HG03064 (cell line): ENCODE data around the gene SUGCT.
"Not testable (repeated sequence)": the region's sequence is repeated elsewhere in the genome, so short reads cannot be mapped to it uniquely, and the experiment has no call there.

Experiments used
- ATAC-seq: cut with Tn5 transposase; IDR thresholded peaks from one replicate; pipeline ENCODE4 v1.9.1; 2021; ENCODE audit warnings: low read depth; ENCODE audit not compliant: unreplicated experiment

The SUGCT gene

DNA sequence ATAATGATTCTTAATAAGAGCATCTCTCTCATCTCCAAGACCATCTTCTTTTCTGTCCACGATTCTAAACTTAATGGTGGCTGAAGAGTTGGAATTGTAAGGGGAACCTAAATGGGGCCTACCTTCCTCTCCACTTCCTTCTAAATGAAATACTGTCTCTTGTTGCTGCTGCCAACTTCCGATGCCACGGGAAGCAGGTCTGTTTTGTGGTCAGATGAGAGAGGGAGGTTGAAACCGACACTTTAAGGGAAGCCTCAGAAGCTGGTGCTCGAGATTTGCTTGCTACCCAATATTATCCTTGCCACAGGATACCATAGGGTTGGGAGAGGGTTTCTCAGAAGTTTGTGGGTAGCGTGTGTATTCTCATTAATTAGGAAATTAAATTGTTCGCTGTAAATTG, 464.1 kb downstream of the SUGCT start:
- no peak for ATAC-seq

DNA sequence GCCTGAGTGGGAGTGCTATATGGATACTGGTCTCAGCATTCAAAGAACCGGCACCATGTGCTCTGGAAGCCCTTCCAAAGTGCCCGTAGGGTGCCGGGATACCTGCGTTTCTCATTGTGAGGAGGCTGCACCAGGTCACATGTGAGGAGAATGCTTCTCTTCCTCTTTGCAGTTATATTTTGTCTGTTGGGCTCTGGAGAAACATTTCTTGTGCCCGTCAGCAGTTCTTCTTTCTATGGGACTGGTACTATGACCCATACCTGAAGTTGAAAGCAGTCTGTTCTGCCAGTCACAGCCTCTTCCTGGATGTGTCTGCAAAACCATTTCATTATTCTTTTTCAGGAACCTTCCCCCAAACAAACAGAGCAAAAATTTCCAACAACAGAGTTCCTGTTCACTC, 465.0 kb downstream of the SUGCT start:
- ATAC-seq, result no peak

DNA sequence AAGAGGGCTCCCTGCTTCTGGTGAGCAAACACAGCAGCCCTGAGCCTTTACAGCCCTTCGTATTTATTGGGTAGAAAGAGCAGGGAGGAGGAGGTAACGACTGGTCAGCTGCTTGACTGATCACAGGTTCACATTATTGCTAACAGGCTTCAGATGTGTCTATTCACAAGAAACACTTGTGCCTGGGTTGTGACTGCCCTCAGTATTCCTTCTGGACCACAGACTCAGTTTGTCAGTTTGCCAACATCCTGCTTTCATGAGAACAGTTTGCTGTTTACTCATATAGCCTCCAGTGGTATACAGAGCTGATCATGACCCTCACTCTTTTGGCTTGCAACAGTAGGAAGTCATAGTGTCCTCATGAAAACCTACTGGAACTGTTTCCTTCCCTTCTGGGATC, 467.5 kb downstream of the SUGCT start:
- ATAC-seq, result not testable (repeated sequence)

DNA sequence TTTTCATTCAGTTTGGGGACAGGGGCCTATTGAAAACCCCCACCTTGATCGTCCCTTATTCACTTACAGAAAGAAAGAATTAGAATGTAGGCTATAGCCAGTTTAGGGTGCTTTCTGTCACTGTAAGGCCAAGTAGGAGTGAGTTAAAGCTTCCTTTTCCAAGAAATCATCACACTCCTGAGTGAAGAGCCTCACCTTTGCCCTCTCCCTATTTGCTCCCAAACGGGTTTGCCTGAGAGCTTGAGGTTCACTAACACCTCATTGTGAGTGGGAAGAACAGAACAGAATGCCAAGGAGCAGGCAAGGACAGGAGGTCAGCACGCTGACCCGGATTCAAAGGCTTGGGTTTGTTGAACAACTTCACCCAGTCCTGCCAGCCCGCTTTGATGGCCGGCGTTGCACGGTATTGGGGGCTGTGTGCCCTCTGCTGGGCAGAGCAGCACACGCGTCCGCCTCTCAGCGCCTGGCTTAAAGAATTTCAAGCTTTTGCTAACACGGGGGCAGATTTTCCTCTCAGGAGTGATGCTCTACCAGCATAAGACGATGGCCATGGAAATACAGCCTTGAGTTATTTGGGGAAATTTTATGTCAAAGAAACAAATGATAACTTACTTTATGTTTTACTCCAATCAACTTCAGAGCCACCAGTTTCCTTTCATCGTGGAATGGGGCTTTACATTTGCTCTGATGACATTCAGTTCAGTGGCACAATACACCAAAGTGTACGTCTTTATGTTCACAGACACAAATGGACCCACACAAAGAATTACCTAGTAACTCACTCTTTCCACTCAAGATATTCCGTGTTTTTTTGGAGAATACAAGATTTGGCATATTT, 470.0 kb downstream of the SUGCT start:
- no peak for ATAC-seq

DNA sequence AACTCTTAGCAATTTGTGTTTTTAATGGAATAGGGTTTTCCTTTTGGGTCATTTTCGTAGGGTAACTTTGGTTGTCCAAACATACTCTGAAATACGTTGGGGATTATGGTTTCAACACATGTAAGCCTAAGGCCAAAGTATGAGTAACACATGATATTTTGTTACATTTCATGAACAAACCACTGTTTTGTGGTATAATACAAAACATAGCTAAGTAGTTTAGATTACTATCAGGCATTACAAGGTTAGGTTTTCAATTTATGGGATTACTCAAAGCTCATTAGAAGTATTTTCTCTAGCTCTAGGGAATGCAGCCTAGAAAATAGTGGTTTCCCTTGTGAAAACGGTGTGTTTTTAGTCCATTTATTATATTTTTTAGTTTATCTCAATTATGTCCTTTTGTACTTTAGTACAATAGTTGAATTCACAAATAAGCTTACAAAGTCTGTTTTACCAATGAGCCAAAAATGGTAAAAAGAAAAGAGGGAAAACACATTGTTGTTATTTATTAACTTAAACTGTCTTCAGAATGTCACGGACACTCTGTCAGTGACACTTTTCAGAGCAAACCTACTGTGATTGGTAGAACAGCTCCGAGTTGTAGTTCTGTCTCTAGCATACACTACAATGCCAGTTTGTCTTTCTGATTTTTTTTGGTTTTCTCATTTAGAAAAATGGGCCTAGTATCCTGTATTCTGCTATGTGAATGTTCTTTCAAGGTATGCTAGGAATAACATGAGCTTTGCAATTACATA, 473.7 kb downstream of the SUGCT start:
- no peak for ATAC-seq

DNA sequence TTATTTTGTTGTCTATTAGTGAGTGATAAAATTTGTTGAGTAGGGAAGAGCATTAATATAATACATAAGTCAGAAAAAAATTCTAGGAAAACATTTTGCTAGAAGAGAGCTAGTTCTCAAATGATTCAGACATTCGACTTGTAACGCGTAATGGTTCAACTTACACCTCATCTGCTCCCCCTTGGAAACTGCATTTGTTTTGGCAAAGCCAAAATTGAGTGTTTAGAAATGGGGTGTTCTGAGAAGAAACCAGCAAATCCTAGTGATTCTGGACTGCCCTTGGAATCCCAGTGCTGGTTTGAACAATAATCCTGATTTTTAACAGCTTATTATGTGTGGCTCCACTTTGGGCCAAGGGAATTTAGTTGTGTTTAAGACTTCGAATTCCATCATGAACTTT, 475.7 kb downstream of the SUGCT start:
- ATAC-seq, result no peak

DNA sequence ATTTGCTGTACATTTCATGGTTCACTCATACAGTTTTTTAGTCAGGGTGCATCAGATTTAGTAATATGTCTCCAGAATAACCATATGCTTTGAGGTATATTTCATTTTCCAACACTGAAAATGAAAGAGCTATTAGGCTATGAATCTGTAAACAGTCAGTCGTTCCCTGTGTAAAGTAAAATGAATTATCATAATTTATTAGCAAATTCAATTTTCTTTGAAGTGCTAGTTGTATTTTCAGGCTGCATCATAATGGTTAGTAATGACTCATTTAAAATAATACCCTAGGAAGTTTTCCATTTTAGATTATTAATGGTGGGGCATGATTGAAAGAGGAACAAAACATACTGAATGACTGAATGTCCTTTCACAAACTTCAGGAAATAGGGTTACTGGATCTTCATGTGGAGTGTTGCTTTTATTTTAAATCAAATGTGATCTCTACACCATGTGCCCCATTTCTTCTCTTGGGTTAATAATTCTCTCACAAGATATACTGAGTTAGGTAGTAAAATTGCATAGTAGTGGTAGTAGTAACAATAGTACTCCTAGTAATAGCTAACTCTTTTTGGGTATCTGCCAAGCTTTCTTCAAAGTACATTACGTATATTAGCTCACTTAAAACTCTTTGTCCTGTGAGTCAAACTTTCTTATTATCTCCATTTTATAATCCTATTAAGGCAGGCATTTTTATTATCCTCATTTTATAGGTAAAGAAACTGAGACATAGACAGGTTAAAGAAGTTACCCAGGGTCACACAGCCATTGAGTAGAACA, 476.5 kb downstream of the SUGCT start:
- ATAC-seq, result no peak

DNA sequence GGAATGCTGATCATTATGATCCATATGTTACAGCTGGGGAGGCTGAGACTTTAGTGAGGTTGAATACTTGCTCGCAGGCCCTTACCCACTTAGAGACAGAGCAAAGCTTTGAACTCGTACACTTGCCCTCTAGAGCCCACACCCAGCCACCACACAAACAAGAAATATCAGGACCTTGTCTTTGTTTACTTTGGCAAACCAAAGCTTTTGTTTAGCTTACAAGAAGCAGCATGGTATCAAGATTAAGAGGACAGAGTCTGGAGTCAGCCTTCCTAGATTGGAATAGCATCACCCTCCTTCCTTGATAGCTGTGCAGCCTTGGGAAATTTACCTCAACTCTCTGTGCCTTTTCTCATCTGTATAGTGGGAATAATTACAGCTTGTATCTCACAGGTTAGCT, 477.5 kb downstream of the SUGCT start:
- no peak for ATAC-seq

DNA sequence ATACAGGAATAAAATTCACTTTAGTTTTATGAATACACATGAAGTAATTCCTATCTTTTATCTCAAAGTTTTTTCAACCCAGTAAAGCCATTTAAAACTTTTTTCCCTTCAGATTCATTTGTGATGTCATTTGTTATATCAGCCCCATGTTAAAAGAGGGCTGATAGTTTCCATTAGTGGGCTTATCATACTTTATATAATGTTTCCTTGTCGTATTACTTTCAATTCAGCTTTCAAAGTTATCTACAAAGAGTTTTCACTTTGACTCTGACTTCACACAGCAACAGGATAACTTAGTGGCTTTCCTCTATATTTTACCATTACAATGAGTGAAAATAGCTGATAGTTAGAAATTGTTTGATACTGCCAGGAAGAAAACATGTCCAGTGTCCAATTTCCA, 484.8 kb downstream of the SUGCT start:
- no peak for ATAC-seq

DNA sequence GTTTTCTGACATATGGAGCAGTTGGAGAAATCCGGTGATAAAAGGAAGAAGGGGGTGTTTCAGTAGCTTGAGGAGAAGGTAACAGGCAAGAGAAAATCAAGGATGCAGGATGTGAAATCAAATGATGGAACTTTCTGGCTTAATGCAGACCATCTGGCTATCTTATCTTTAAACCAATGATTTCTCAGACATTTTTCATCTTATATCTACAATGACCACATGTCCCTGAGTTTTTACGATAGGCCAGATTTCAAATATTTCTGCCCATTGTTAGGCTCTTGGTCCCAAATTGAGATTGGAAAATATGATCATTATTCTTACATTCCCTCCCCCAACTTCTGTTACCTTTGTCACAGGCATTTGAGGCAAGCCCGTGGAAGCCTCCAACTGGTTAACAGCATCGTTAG, 486.8 kb downstream of the SUGCT start:
- ATAC-seq, result no peak

DNA sequence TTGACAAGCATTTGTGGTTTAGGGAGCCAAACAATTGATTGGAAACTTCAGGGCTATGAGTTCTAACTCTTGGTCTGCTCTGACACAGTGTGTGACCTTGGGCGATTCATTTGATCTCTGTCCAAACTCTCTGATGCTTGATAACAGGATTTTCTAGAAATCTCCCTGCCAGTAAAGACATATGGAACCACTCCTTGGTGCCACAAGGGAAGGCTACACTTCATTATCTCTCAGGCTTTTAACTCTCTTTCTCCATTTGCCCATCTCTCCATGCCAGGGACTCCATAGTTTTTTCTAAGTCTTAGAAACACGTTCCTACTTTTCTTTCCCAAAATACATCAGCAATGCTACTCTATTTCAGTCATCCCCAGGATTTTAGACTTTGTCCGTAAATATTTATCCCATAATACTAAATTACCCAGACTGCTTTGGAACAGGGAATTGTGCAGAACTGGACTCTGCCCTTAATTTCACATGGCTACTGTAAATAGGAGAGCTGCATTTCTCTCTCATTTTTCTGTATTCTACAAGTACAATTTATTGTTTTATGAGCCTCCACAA, 488.2 kb downstream of the SUGCT start:
- ATAC-seq, result no peak

DNA sequence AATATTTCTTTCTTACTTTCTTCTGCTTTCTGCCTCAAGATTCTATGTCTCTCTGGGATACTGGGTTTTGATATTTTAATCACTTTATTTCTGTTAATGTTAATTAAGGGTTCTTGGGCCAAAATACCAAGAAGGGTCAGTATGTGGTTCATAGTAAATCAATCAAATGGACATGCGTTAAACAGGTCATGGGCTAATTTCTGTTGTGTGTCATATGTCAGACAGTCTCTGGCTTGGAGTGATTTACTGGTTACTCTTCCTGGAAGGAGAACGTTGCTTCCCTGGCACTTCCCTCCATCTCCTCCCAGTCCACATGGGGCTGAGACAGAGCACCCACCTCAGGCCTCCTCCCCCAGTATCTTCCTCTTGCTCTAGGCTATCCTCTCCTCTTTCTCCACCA, 489.1 kb downstream of the SUGCT start:
- ATAC-seq, result no peak

DNA sequence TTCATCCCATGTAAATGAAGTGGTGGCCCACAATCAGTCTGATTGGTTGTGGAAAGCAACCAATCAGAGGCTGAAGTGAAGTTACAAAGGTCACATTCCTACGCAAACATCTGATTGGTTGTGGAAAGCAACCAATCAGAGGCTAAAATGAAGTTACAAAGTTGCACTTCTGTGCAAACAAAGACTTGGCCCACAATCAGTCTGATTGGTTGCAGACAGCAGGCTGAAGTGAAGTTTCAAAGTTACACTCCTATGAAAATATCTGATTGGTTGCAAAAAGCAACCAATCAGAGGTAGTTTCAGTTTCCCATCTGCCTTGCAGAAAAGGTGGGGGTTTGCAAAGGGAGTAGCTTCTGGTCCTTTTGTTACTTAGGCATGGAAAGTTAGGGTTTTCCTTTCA, 492.6 kb downstream of the SUGCT start:
- not testable (repeated sequence) for ATAC-seq

DNA sequence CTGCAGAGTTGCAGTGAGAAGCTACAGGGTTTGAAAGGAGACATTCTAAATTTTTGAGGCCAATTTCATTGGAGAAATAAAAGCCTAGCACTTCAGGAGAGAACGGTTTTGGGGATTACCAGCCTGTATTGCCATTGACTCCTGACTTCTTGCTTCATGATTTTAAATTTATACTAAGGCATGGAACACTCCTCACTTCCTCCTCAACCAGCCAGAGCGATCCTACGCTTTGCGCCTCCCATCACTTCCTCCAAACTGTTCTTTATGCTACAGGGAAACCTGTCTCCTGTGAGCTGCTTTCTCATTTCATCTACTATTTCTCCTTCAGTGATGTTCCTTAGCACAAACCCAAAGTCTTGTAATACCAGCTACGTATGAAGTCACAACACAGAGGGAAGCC, 495.1 kb downstream of the SUGCT start:
- ATAC-seq, result no peak

DNA sequence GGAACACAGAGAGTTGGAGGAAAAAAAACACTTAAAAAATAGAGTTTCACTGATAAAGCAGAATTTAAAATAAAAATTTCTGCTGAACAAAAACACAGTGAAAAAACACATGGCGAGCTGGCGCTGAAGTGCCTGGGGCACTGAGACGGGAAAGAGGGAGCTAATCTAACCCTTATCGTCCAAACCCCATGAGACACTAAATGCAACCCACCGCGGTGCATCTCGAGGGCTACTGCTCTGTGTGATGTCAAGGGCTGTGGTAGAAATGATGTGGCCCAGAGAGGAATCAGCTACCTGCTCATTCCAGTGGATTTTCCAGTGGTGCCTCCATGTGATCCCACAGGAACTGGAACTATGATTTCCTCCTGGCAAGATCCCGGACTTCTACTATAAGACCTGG, 499.3 kb downstream of the SUGCT start:
- ATAC-seq, result no peak

DNA sequence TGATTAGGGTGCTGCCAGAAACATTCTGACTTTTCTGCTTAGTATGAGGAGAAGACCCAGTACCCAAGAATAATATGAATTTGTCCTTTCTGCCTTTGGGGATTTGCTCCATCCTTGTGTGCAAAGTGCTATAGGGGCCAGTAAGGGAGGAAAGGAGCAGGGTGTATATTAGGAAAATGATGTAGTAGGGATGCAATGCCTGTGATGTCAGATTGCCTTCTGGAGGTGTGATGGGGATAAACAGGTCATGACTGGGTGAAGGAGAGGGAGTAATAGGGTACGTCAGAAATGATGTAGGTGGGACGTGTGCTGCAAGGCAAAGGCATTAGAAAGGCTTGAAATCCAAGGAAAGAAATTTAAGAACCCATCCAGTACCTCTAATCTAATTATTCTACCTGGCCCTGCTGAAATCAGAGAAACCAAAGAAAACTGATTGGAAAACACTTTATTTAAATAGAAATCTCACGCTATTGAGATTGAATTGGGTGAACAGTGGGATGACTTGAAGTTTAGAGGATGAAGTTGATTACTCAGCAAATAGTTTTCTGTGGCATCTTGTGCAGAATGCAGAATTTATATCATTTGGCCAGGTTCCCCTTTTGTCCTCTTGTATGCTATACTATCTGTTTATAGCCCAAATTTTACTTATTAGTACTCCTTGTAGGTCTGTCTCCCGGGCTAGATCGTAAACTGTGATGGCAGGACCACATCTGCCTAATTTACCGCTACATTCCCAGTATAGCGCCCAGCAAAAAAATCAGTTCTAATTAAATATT, 503.9 kb downstream of the SUGCT start:
- no peak for ATAC-seq

DNA sequence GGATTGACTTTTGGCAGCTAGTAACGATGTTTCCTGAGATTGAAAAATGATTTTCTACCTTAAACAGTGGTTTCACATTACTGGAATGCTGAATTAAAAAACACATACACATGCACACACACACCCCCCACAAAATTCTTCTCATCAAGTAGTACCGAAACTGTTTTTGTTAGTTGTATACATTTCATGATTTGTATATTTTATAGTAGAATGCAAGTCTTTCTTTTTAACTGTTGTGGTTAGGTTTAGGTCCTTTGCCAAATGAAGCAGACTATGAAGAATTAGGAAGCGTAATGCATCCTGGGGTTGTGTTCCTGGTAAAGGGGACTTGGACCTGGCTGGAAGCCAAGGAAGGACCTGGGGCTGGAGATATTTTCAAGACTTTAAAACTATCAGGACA, 505.8 kb downstream of the SUGCT start:
- ATAC-seq, result no peak

DNA sequence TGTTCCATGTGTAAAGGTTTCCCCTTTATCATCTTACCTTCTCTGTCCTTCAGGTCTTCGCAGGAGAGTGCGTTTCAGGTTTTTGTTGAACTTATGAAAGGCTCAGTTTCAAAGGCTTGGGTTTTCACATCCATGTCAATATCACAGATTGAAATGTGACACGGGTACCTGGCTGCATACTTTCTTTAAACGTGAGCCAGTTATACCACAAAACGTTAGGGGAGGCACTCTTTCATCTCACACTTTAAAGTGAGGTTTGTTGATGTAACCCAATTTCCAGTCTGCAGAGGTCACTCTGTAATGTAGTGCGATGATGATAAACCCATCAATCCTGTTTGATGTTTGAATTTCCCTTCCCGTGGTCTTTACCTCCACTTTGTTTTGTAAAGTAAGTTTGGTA, 506.9 kb downstream of the SUGCT start:
- no peak for ATAC-seq

DNA sequence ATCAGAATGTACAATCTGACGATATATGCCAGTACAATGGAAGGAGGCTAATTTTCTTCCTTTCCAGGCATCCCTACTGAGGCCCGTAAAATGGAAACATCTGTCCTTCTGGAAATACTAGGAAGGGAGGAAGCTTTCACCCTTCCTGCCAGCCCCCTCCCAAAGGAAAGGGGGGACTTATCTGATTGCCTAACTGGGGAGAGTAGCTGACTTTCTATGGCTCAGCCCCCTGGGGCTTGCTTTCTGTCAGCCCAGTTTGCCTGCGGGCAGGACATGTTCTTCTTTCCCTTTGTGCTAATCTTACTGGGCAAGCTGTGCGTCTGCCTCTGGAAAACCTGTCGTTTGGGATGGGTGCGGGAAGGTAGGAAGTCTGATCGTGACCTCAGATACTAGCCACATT, 508.9 kb downstream of the SUGCT start:
- ATAC-seq, result no peak

DNA sequence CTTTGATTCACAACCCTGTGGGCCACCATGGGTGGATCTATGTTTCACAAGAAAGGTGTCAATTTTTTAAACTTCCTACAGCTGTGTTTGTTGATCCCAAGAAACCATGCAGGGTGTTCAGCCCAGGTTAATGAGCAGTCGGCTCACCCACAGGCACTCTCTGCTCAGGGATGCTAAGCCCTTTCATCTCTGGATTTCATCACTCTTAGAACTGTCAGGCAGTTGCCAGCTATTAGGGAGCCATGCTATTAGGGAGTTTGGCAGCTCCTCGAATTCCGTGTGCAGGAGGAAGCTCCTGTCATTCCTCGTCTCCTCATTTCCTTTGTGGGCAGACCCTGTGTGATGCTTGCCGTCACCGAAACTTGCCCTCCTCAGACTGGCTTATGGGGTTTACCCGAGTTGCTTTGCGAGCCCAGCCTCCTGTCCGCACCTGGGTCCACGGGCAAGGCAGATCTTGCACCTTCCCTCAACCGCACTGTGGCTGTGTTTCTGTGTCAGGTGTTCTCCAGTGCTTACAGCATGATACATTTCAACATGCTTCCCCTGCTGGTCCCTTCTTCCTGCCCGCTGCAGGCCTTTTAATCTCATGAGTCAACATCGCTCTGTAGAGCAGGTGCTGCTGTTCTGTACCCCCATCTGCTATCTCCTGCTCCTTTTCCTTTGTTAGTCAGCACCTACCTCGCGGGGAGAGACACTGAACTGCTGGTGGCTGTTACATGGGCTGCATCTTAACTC, 509.8 kb downstream of the SUGCT start:
- no peak for ATAC-seq
